Measurements from ENCODE around the gene BRPF3.

BRPF3 gene

GRCh38 chr6:36196113-36196879, at the start of gene BRPF3:
BRPF3 (plus strand) TSS chr6:36196744; CDS start chr6:36200323, 3,579 bp downstream.
- DNase-seq (ENCODE audit: low read depth) = peak; percentile 34

- DNase-seq (ENCODE audit: low read depth) = no peak
Observed at GRCh38 chr6:36147294-36147693, 49.2 kb upstream of the BRPF3 start.

GRCh38 chr6:36149476-36149875, 47.1 kb upstream of the BRPF3 start:
- DNase-seq (ENCODE audit: low read depth) = no peak

GRCh38 chr6:36150283-36150682, 46.3 kb upstream of the BRPF3 start:
- DNase-seq (ENCODE audit: low read depth) = no peak

- no peak for DNase-seq (ENCODE audit: low read depth)
Observed at GRCh38 chr6:36154286-36154685, 42.3 kb upstream of the BRPF3 start.

GRCh38 chr6:36155662-36156061, 40.9 kb upstream of the BRPF3 start:
- DNase-seq (ENCODE audit: low read depth) = no peak

- no peak for DNase-seq (ENCODE audit: low read depth)
Observed at GRCh38 chr6:36160147-36160760, 36.3 kb upstream of the BRPF3 start.

GRCh38 chr6:36169023-36170007, 27.2 kb upstream of the BRPF3 start:
- no peak for DNase-seq (ENCODE audit: low read depth)

- DNase-seq (ENCODE audit: low read depth) = no peak
Observed at GRCh38 chr6:36170704-36171103, 25.8 kb upstream of the BRPF3 start.

- no peak for DNase-seq (ENCODE audit: low read depth)
Observed at GRCh38 chr6:36171573-36171972, 25.0 kb upstream of the BRPF3 start.

- DNase-seq (ENCODE audit: low read depth) = no peak
Observed at GRCh38 chr6:36177166-36177565, 19.4 kb upstream of the BRPF3 start.

GRCh38 chr6:36178544-36178943, 18.0 kb upstream of the BRPF3 start:
- no peak for DNase-seq (ENCODE audit: low read depth)

- DNase-seq (ENCODE audit: low read depth) = no peak
Observed at GRCh38 chr6:36180126-36180525, 16.4 kb upstream of the BRPF3 start.

GRCh38 chr6:36184311-36184710, 12.2 kb upstream of the BRPF3 start:
- no peak for DNase-seq (ENCODE audit: low read depth)

GRCh38 chr6:36186199-36186598, 10.3 kb upstream of the BRPF3 start:
- DNase-seq (ENCODE audit: low read depth) = no peak

- DNase-seq (ENCODE audit: low read depth) = no peak
Observed at GRCh38 chr6:36187446-36187845, 9.1 kb upstream of the BRPF3 start.

- no peak for DNase-seq (ENCODE audit: low read depth)
Observed at GRCh38 chr6:36195471-36196112, 952 bp upstream of the BRPF3 start.

GRCh38 chr6:36196880-36197548, 470 bp downstream of the BRPF3 start:
- peak; percentile 94 for DNase-seq (ENCODE audit: low read depth)

- no peak for DNase-seq (ENCODE audit: low read depth)
Observed at GRCh38 chr6:36197739-36198221, 1.2 kb downstream of the BRPF3 start.

GRCh38 chr6:36198986-36199385, 2.4 kb downstream of the BRPF3 start:
- no peak for DNase-seq (ENCODE audit: low read depth)

GRCh38 chr6:36200154-36200891, 3.8 kb downstream of the BRPF3 start:
- DNase-seq (ENCODE audit: low read depth) = no peak

Data from CMK (cell line).